IMR-90 (cell line): ENCODE results near the gene CDH22.

Experiments
- BHLHE40 ChIP-seq: fragments of 150-350 bp; IDR thresholded peaks from 2 replicates; pipeline ENCODE4 v1.6.1; 2016; ENCODE audit warnings: mild to moderate bottlenecking, low read depth, low read length
- CTCF ChIP-seq: conservative IDR thresholded peaks from 2 replicates; pipeline ENCODE4 v1.5.1; 2012; ENCODE audit warnings: mild to moderate bottlenecking, low read depth, low read length, improper control_type of control experiment

- TF ChIP-seq CTCF = no peak
- TF ChIP-seq BHLHE40 = no peak
Measured at GRCh38 chr20:46331611-46332361, 23.5 kb upstream of the CDH22 start.
